Activated CD8-positive, alpha-beta memory T cell treated with anti-CD3 and anti-CD28 coated beads for 24 hours (primary cell): ENCODE data around the gene ACIN1.

Source experiments
- DNase-seq: peaks from one replicate; pipeline ENCODE4 v3.0.0-alpha.2; 2020

Gene ACIN1

DNA sequence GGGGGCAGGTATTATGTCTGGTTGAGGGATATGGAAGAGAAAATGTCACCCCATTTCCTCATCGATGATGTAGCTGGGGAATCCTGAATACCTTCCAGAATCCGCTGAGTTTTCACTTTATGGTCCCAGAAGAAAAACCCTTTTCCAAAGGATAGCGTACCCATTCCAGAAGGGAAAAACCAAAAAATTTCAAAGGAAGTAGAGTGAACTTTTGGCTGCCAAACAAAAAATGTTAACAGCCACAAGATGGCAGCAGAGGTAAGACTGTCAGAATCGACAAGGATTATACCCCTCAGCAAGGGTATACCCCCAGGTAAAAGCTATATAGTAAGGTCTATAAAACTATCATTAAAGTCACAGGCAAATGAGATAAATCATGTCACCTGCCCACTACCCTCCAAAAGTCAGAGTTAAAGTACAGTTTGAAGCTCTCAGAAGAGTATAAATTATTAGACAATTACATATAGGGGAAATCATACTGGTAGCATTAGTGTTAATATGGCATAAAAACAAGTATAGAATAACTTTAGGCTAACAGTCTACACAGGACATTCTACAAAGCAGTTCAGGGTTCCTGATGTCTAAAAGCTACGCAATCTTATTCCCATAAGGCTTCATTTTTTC lies 18.0 kb downstream of the ACIN1 start:
- peak; percentile 47 for DNase-seq

DNA sequence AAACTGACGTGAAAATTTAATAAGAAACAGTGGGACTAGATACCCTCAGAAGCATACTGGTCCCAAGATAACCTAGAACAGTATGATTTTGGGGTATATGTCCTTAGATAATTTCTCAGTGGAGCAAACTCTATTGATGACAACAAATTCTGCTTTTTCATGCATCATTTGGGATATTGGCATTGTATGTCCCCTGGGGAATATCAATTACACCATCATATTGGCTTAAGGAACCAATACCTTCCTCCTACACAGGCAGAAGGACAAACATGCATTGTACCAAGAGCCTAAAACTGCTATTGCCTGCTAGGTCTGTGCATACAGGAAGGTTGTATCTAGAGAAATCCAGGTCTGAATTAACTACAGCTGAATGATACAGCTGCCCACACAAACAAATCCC lies 20.0 kb downstream of the ACIN1 start:
- no peak for DNase-seq

- peak; percentile 49 for DNase-seq
Measured at GRCh38 chr14:23071921-23072539, 22.9 kb downstream of the ACIN1 start.

- DNase-seq = peak; percentile 88
Measured at GRCh38 chr14:23071244-23071920, 23.6 kb downstream of the ACIN1 start.

DNA sequence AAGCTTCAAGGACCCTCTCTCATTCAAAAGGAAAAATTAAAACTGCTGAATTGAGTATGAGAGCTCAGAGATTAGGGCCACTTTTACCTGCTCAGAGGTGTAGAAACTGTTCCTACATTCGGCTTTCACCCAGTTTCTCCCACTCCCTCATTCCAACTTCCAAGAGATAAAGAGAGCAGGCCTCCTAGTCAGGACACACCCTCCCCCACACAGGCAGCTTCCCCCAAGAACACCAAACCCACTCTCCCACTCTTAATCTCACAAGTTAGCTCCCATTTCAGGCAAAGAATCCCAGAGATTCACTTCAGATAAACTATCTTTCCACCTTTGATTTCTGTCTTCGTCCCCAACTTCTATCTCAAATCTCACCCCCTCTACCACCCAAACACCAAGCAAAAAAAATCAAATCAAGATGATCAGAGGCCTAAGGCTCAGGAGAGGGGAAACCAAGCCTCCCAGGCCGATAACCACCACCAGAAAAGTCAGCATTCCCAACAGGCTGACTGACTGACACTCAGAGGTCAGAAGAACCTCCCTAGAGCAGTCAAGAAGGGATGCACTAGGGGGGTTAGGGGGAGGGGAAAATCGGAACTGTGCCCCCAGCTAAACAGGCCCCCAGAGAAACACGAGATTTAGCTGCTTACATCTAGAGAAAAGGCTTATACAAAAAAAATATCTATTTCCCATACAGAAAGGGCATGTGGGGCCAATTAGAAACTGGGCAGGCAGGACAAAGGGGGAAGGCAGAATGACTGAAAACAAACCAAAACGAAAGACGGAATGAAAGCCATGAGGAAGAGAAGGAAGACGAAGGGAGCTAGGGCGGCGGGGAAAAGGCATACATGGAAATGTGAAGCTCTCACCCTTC lies 24.4 kb downstream of the ACIN1 start:
- DNase-seq = peak; percentile 57

DNA sequence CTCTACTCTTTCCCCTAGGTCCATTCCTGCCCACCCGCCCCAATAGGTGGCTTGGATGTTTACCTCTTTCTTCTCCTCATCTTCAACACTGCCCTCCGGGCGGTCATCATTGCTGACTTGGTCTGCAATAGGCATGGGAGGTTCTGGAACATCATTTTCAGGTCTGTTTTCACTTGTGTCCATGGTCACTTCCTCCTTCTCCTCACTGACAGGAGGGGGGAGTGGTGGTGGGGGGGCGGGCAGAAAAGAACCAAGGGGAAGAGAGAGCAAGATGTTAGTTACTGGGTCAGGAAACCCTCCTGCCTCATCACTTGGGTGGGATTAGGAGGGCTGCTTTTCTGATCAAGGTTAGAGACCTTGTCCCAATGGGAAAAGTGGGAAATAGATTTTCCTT lies 25.5 kb downstream of the ACIN1 start:
- no peak for DNase-seq

- DNase-seq = peak; percentile 82
Measured at GRCh38 chr14:23068789-23069412, 26.0 kb downstream of the ACIN1 start.

DNA sequence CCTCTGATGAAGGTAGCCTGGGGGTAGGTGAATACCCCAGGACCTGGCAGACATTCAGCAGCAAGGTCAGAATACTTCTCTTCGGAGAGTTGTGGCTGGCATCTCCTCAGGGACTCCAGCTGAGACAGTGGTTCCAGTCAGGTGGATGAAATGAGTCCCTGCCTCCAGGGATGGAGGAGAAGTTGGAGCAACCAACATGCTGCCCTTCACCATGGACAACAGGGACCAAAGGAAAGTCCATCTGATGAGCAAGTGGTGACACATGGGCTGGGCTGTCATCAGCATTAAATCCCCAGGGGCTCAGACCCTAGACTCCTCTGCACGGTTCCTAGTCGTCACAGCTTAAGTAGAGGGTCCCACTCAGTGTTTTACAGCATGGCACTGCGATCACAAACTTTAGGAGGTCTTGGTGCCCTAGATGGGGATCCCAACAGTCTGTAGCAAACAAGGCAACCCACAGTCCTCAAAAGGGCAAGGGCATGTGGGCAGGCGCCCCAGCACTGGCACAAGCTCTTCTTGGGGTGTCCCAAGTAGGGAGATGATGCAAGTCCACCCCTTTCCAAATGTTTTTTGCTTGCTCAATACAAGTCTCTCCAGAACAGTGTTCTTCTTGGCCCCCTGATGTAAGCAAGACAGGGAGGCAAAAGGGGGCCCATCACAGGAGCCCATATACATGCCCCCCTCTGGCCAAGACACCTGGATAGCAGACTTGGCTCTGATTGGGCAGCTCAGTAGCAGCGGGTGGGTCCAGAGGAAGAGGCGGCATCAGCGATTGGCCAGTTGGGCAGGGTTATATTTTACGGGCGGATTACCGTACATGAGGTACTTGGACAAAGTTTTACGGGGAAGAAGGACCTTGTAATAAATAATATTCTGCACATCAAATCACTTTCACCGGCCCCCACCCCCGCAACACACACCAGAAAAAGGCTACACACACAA lies 26.8 kb downstream of the ACIN1 start:
- peak; percentile 56 for DNase-seq

GRCh38 chr14:23066855-23067744 lies 27.8 kb downstream of the ACIN1 start:
- DNase-seq = no peak

DNA sequence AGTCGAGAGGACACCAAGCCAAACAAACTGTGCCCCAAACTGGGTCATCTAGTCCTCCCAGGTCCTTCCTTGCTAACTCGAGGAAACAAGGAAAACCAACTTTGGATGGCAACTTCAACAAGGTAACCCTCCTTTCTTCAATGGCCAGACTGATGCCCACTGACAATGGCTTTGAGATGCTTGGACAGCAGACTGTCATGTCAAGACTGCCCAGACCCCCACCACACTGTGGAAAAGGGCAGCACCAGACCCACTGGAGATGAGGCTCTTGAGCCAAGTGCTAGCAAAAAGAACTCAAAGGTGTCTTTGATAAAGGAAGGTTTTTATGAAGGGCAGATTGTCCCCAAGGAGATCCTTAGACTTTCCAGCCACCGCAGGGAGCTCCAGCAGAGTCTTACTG lies 28.6 kb downstream of the ACIN1 start:
- DNase-seq = no peak

GRCh38 chr14:23063601-23064000 lies 31.3 kb downstream of the ACIN1 start:
- DNase-seq = no peak

DNA sequence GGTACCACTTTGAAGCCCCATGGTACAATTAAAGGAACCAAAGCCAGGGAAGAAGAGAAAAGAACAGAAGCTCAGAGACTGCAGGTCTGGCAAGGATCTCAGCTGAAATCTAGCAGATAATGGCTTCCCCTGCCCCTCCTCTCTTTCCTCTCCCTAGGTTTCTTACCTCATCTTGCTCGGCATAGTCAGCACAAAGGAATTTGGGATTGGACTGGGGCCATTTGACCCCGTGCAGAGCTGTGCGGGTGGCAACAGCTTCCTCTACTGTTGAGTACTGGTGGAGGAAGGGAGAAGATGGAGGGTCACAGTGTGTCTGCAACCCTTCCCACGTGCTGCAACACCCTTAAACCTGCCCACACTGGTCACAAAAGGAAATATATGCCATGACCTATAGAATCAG lies 32.9 kb downstream of the ACIN1 start:
- DNase-seq = no peak

DNA sequence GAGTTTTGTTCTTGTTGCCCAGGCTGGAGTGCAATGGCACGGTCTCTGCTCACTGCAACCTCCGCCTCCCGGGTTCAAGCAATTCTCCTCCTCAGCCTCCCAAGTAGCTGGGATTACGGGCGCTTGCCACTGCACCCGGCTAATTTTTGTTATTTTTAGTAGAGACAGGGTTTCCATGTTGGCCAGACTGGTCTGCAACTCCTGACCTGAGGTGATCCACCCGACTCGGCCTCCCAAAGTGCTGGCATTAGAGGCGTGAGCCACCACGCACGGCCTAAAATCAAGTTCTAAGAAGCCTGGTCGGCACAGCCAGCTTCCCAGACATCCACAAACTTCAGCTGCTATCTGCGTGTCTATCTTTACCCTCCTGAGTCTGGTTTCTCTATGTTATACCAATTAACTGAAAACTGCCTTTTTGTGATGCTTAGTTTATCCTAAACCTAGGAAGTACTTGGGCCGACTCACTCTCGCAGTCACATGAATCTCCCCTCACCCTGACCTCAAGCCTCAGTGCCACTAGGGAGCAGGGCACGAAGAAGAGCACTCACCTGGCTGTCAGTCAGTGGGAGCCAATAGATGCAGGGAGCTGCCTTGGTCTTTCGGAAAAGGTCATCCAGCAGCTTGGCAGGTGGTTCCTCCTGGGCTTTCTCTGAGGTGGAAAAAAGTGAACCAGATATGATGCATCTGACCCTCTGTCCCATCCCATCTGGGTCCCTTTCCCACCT lies 34.2 kb downstream of the ACIN1 start:
- DNase-seq = no peak

- no peak for DNase-seq
Measured at GRCh38 chr14:23058654-23059504, 36.1 kb downstream of the ACIN1 start.

GRCh38 chr14:23057757-23058653 lies 36.9 kb downstream of the ACIN1 start:
- DNase-seq = peak; percentile 96

- peak; percentile 83 for DNase-seq
Measured at GRCh38 chr14:23056956-23057756, 37.8 kb downstream of the ACIN1 start, which contains the start of gene CDH24. Gene CDH24 (minus strand): TSS chr14:23057520. CDS start chr14:23055733, 1,787 bp downstream.
